IMR-90 (cell line): ENCODE results near the gene RALGAPA1. TPM values are rescaled to one million over a fixed set of nuclear protein-coding genes. Genes with fewer than 3 reads are reported as not detected.

Experiments
- ATAC-seq: fragments of 200-7000 bp; cut with Tn5 transposase; 2 replicates; pipeline ENCODE4 v1.9.1; 2020; ENCODE audit warnings: low read depth, mild to moderate bottlenecking, moderate library complexity
- BruUV-seq: library from RNA; stranded (reverse); fragments of 400-500 nt; replicated peaks from 2 replicates; lab custom pipeline; 2021; lab: Mats Ljungman, UMichigan
- CTCF ChIA-PET: fragments of 300-600 bp; formaldehyde crosslinking; extraction: SDS; loops from one replicate; lab custom pipeline; 2021; ENCODE audit warnings: antibody characterized with exemption; lab: Yijun Ruan, JAX
- POLR2A ChIA-PET: fragments of 300-600 bp; sonication (Branson Sonifier 250); formaldehyde crosslinking; loops from one replicate; lab custom pipeline; 2022; ENCODE audit warnings: antibody characterized with exemption; ENCODE audit not compliant: unreplicated experiment; lab: Charles Lee
- DNase-seq: peaks from one replicate; pipeline ENCODE4 v3.0.0; 2013
- H2AFZ ChIP-seq: replicated peaks from 2 replicates; pipeline ENCODE3; 2013; ENCODE audit warnings: low read length, mild to moderate bottlenecking; ENCODE audit not compliant: poor library complexity
- H2AK5ac ChIP-seq: 2 replicates; pipeline ENCODE4 v1.6.1; 2013; ENCODE audit warnings: low read depth, low read length, inconsistent platforms
- H2AK9ac ChIP-seq: replicated peaks from 2 replicates; pipeline ENCODE3; 2013; ENCODE audit warnings: mild to moderate bottlenecking, low read depth, low read length, moderate library complexity; ENCODE audit not compliant: poor library complexity
- H2BK120ac ChIP-seq: 2 replicates; pipeline ENCODE4 v1.6.1; 2013; ENCODE audit warnings: low read depth, low read length, inconsistent platforms
- H2BK15ac ChIP-seq: 3 replicates; pipeline ENCODE4 v1.6.1; 2013; ENCODE audit warnings: low read depth, low read length, inconsistent platforms
- H2BK20ac ChIP-seq: 2 replicates; pipeline ENCODE4 v1.6.1; 2013; ENCODE audit warnings: low read depth, mild to moderate bottlenecking, inconsistent platforms, low read length, moderate library complexity
- H2BK5ac ChIP-seq: 2 replicates; pipeline ENCODE4 v1.6.1; 2013; ENCODE audit warnings: mild to moderate bottlenecking, low read depth, low read length, inconsistent platforms; ENCODE audit not compliant: poor library complexity, severe bottlenecking
- H3K14ac ChIP-seq: replicated peaks from 2 replicates; pipeline ENCODE4 v1.6.1; 2013; ENCODE audit warnings: low read depth, low read length, inconsistent platforms
- H3K18ac ChIP-seq: 2 replicates; pipeline ENCODE4 v1.6.1; 2013; ENCODE audit warnings: low read depth, low read length, control low read depth
- H3K23ac ChIP-seq: 2 replicates; pipeline ENCODE4 v1.6.1; 2013; ENCODE audit warnings: low read depth, low read length, inconsistent platforms
- H3K27ac ChIP-seq: 2 replicates; pipeline ENCODE4 v1.5.1; 2013; ENCODE audit warnings: mild to moderate bottlenecking, control low read depth, low read length; ENCODE audit not compliant: insufficient read depth
- H3K27me3 ChIP-seq: 2 replicates; pipeline ENCODE4 v1.6.1; 2013; ENCODE audit warnings: low read length; ENCODE audit not compliant: control insufficient read depth, insufficient read depth
- H3K36me3 ChIP-seq: 2 replicates; pipeline ENCODE4 v1.6.1; 2013; ENCODE audit warnings: low read length, mixed read lengths; ENCODE audit not compliant: control insufficient read depth, insufficient read depth
- H3K4ac ChIP-seq: 2 replicates; pipeline ENCODE4 v1.6.1; 2013; ENCODE audit warnings: low read depth, low read length, inconsistent platforms
- H3K4me1 ChIP-seq: 2 replicates; pipeline ENCODE4 v1.6.1; 2013; ENCODE audit warnings: low read length, mixed read lengths; ENCODE audit not compliant: control insufficient read depth, insufficient read depth
- H3K4me2 ChIP-seq: 2 replicates; pipeline ENCODE4 v1.6.1; 2013; ENCODE audit warnings: low read depth, mild to moderate bottlenecking, control low read depth, low read length, moderate library complexity
- H3K4me3 ChIP-seq: 2 replicates; pipeline ENCODE4 v1.5.1; 2013; ENCODE audit warnings: low read depth, mild to moderate bottlenecking, control low read depth, low read length, moderate library complexity; ENCODE audit not compliant: insufficient read depth
- H3K56ac ChIP-seq: 2 replicates; pipeline ENCODE4 v1.6.1; 2013; ENCODE audit warnings: low read length, inconsistent platforms; ENCODE audit not compliant: insufficient read depth; ENCODE audit errors: extremely low read depth
- H3K79me1 ChIP-seq, 2 experiments: 2 replicates each; pipeline ENCODE4 v1.6.1; 2013; ENCODE audit warnings: low read length in 2 of 2, inconsistent platforms in 1 of 2, low read depth in 1 of 2
- H3K9ac ChIP-seq: 2 replicates; pipeline ENCODE4 v1.6.1; 2013; ENCODE audit warnings: low read depth, low read length, control low read depth
- H3K9me1 ChIP-seq: 2 replicates; pipeline ENCODE4 v1.6.1; 2013; ENCODE audit warnings: low read length, inconsistent platforms; ENCODE audit not compliant: insufficient read depth
- H3K9me3 ChIP-seq: 2 replicates; pipeline ENCODE4 v1.6.1; 2013; ENCODE audit warnings: low read length; ENCODE audit not compliant: control insufficient read depth, insufficient read depth
- H4K20me1 ChIP-seq: 2 replicates; pipeline ENCODE4 v1.6.1; 2013; ENCODE audit warnings: low read length, inconsistent platforms; ENCODE audit not compliant: insufficient read depth
- H4K5ac ChIP-seq: 2 replicates; pipeline ENCODE4 v1.6.1; 2013; ENCODE audit warnings: mild to moderate bottlenecking, low read depth, low read length, control low read depth
- H4K8ac ChIP-seq, 2 experiments: 2 replicates each; pipeline ENCODE4 v1.6.1; 2013; ENCODE audit warnings: low read depth in 2 of 2, low read length in 2 of 2, control low read depth in 1 of 2, inconsistent platforms in 1 of 2
- H4K91ac ChIP-seq: 2 replicates; pipeline ENCODE4 v1.6.1; 2013; ENCODE audit warnings: low read depth, low read length, inconsistent platforms; ENCODE audit not compliant: insufficient read depth
- BHLHE40 ChIP-seq: fragments of 150-350 bp; IDR thresholded peaks from 2 replicates; pipeline ENCODE4 v1.6.1; 2016; ENCODE audit warnings: mild to moderate bottlenecking, low read depth, low read length
- CEBPB ChIP-seq: IDR thresholded peaks from 2 replicates; pipeline ENCODE4 v1.6.1; 2012; ENCODE audit warnings: low read depth, low read length, improper control_type of control experiment
- CHD1 ChIP-seq: IDR thresholded peaks from 2 replicates; pipeline ENCODE4 v1.6.1; 2012; ENCODE audit warnings: low read depth, low read length, improper control_type of control experiment
- ELK1 ChIP-seq: fragments of 150-350 bp; IDR thresholded peaks from 2 replicates; pipeline ENCODE4 v1.6.1; 2016; ENCODE audit warnings: low read depth, mild to moderate bottlenecking, low read length, moderate library complexity, borderline replicate concordance
- FOS ChIP-seq: fragments of 150-350 bp; IDR thresholded peaks from 2 replicates; pipeline ENCODE4 v1.6.1; 2016; ENCODE audit warnings: low read depth, low read length
- MAFK ChIP-seq: IDR thresholded peaks from 2 replicates; pipeline ENCODE4 v1.6.1; 2012; ENCODE audit warnings: low read depth, low read length, improper control_type of control experiment
- MAZ ChIP-seq: IDR thresholded peaks from 2 replicates; pipeline ENCODE4 v1.6.1; 2012; ENCODE audit warnings: low read depth, mild to moderate bottlenecking, low read length, improper control_type of control experiment, moderate library complexity, borderline replicate concordance
- MXI1 ChIP-seq: IDR thresholded peaks from 2 replicates; pipeline ENCODE4 v1.6.1; 2012; ENCODE audit warnings: low read depth, mild to moderate bottlenecking, low read length, moderate library complexity, borderline replicate concordance
- NFE2L2 ChIP-seq: fragments of 150-350 bp; IDR thresholded peaks from 2 replicates; pipeline ENCODE4 v1.6.1; 2016; ENCODE audit warnings: low read depth, mild to moderate bottlenecking, low read length
- POLR2A ChIP-seq: IDR thresholded peaks from 2 replicates; pipeline ENCODE4 v1.6.1; 2012; ENCODE audit warnings: mild to moderate bottlenecking, low read depth, low read length
- RAD21 ChIP-seq: IDR thresholded peaks from 2 replicates; pipeline ENCODE4 v1.6.1; 2012; ENCODE audit warnings: low read length, improper control_type of control experiment
- RCOR1 ChIP-seq: IDR thresholded peaks from 2 replicates; pipeline ENCODE4 v1.6.1; 2012; ENCODE audit warnings: mild to moderate bottlenecking, low read length, improper control_type of control experiment; ENCODE audit not compliant: insufficient replicate concordance
- RFX5 ChIP-seq: IDR thresholded peaks from 2 replicates; pipeline ENCODE4 v1.8.0; 2012; ENCODE audit warnings: low read depth, mild to moderate bottlenecking, low read length, moderate library complexity
- SMC3 ChIP-seq: fragments of 150-350 bp; IDR thresholded peaks from 2 replicates; pipeline ENCODE4 v1.6.1; 2016; ENCODE audit warnings: low read depth, mild to moderate bottlenecking, antibody characterized with exemption, low read length, moderate library complexity
- USF2 ChIP-seq: fragments of 150-350 bp; IDR thresholded peaks from 2 replicates; pipeline ENCODE4 v1.6.1; 2017; ENCODE audit warnings: mild to moderate bottlenecking, antibody characterized with exemption, low read length, low read depth
- WGBS, 2 experiments: methylation state at CpG; one replicate each; pipeline versions ENCODE4 v1.1.5 to v1.1.7; 2013; ENCODE audit warnings: missing lambda C conversion rate in 2 of 2; ENCODE audit not compliant: insufficient read length in 1 of 2; ENCODE audit errors: extremely low coverage in 2 of 2; 5-methylcytosine and 5-hydroxymethylcytosine counted together
- dilution Hi-C: fragments of 300-500 bp; cut with HindIII; formaldehyde crosslinking; loops from one replicate; pipeline ENCODE4 v1.14.3; 2018; ENCODE audit warnings: low sequenced_read_pairs; ENCODE audit not compliant: unreplicated experiment
- in situ Hi-C: fragments of 300-500 bp; cut with MboI; formaldehyde crosslinking; loops from 3 replicates; pipeline ENCODE4 v1.14.3; 2019; ENCODE audit warnings: low sequenced_read_pairs, inconsistent platforms, mixed read lengths
- intact Hi-C: fragments of 100-400 bp; cut with micrococcal nuclease; formaldehyde crosslinking; loops from 2 replicates; pipeline ENCODE4 v1.10.0; 2022
- polyA plus RNA-seq, 3 experiments: library from polyadenylated mRNA; depleted of rRNA; stranded (reverse); fragments of >200 nt; gene quantifications; 2 replicates each; pipeline ENCODE4 v1.2.3, GENCODE V29; 2012; ENCODE audit warnings: low replicate concordance in 1 of 3
- total RNA-seq: library from RNA; depleted of rRNA; stranded (reverse); fragments of >200 nt; gene quantifications from 2 replicates; pipeline ENCODE4 v1.2.3, GENCODE V29; 2012
- TF ChIP-seq, protein P1 (sequence below): conservative IDR thresholded peaks from 2 replicates; pipeline ENCODE4 v1.5.1; 2012; ENCODE audit warnings: mild to moderate bottlenecking, low read depth, low read length, improper control_type of control experiment

Gene RALGAPA1
- total and polyA plus RNA-seq, 2 of the 4 experiments (the other 2 are of a cell fraction) = 5.1 to 25.6 TPM

- H3K4ac ChIP-seq = no peak overlapping the region
- BruUV-seq = no TSS peak
Observed at GRCh38 chr14:35853225-35853624, 44.1 kb upstream of the RALGAPA1 start.

More at GRCh38 chr14:35853225-35853624, 44.1 kb upstream of the RALGAPA1 start:
- Histone ChIP-seq H2AFZ (no peak overlapping the region), H3K9me3 (0 out of 2 replicates have a peak, but pooled peaks cover 3% of the 10 kb centered on the region), H3K27me3 (no peaks in the 10 kb centered on the region), H2BK5ac (no peak overlapping the region), H4K5ac (no peak overlapping the region), H3K4me3 (no peak overlapping the region), H3K56ac (no peak overlapping the region), H3K4me2 (no peak overlapping the region), H3K9ac (no peak overlapping the region), H3K9me1 (no peaks in the 10 kb centered on the region; the same call in 1 of the 2 replicates), H3K14ac (no peak overlapping the region), H3K79me1 (peaks cover 0 to 3% of the 10 kb centered on the region in 2 experiments; a peak in 2 of 4 replicates), H2AK9ac (no peak overlapping the region), H3K27ac (no peak overlapping the region), H2BK20ac (no peak overlapping the region), H3K36me3 (peaks cover 3% of the 10 kb centered on the region; the same call in 1 of the 2 replicates), H4K8ac (no peak overlapping the region), H4K20me1 (no peaks in the 10 kb centered on the region), H2BK120ac (no peak overlapping the region), H2BK15ac (no peak overlapping the region), H3K18ac (no peak overlapping the region), H3K23ac (no peak overlapping the region), H3K4me1 (peaks cover 2% of the 10 kb centered on the region; the same call in 1 of the 2 replicates), H4K91ac (no peak overlapping the region), H2AK5ac (no peak overlapping the region)
- DNase-seq = no peak
- no CpG with 5 or more reads among the region's 2 CpGs for WGBS, 2 experiments
- CTCF ChIA-PET = no interaction called here
- POLR2A ChIA-PET = no interaction called here
- dilution Hi-C loops = no loop called here
- TF ChIP-seq, protein P1, sequence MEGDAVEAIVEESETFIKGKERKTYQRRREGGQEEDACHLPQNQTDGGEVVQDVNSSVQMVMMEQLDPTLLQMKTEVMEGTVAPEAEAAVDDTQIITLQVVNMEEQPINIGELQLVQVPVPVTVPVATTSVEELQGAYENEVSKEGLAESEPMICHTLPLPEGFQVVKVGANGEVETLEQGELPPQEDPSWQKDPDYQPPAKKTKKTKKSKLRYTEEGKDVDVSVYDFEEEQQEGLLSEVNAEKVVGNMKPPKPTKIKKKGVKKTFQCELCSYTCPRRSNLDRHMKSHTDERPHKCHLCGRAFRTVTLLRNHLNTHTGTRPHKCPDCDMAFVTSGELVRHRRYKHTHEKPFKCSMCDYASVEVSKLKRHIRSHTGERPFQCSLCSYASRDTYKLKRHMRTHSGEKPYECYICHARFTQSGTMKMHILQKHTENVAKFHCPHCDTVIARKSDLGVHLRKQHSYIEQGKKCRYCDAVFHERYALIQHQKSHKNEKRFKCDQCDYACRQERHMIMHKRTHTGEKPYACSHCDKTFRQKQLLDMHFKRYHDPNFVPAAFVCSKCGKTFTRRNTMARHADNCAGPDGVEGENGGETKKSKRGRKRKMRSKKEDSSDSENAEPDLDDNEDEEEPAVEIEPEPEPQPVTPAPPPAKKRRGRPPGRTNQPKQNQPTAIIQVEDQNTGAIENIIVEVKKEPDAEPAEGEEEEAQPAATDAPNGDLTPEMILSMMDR = no peak
- TF ChIP-seq CEBPB (no peak), FOS (no peak), MAZ (no peak), USF2 (no peak), BHLHE40 (no peak), RCOR1 (no peak), MXI1 (no peak), RAD21 (no peak), NFE2L2 (no peak), POLR2A (no peak), MAFK (no peak), CHD1 (no peak), SMC3 (no peak), RFX5 (no peak), ELK1 (no peak)
- ATAC-seq = no peak
- intact Hi-C loops = no loop called here
- in situ Hi-C loops = no loop called here
